Nephron (organoid): ENCODE data around the gene PIK3CD.

Experiments used
- H3K27ac Mint-ChIP-seq, 3 experiments: 2 replicates each; pipeline ENCODE4 v1.8.0; 2020; ENCODE audit warnings: mixed read lengths in 3 of 3, mild to moderate bottlenecking in 2 of 3, moderate library complexity in 1 of 3
- H3K27me3 Mint-ChIP-seq: 2 replicates; pipeline ENCODE4 v1.8.0; 2021; ENCODE audit warnings: low read depth, mild to moderate bottlenecking, moderate library complexity, mixed read lengths
- H3K36me3 Mint-ChIP-seq: 2 replicates; pipeline ENCODE4 v1.8.0; 2020; ENCODE audit warnings: low read depth, mixed read lengths
- H3K4me1 Mint-ChIP-seq: 2 replicates; pipeline ENCODE4 v1.8.0; 2020; ENCODE audit warnings: mixed read lengths
- H3K4me3 Mint-ChIP-seq, 3 experiments: 2 replicates each; pipeline ENCODE4 v1.8.0; 2020; ENCODE audit warnings: mild to moderate bottlenecking in 3 of 3, mixed read lengths in 3 of 3, moderate library complexity in 2 of 3
- H3K9me3 Mint-ChIP-seq: 2 replicates; pipeline ENCODE4 v1.8.0; 2020; ENCODE audit warnings: mixed read lengths
- CTCF ChIP-seq, 3 experiments: fragments of 200-600 bp; sonication (generic); IDR thresholded peaks; one replicate each; pipeline ENCODE4 v1.5.0; 2021; ENCODE audit warnings: antibody characterized with exemption in 3 of 3; ENCODE audit not compliant: unreplicated experiment in 3 of 3

PIK3CD gene

DNA sequence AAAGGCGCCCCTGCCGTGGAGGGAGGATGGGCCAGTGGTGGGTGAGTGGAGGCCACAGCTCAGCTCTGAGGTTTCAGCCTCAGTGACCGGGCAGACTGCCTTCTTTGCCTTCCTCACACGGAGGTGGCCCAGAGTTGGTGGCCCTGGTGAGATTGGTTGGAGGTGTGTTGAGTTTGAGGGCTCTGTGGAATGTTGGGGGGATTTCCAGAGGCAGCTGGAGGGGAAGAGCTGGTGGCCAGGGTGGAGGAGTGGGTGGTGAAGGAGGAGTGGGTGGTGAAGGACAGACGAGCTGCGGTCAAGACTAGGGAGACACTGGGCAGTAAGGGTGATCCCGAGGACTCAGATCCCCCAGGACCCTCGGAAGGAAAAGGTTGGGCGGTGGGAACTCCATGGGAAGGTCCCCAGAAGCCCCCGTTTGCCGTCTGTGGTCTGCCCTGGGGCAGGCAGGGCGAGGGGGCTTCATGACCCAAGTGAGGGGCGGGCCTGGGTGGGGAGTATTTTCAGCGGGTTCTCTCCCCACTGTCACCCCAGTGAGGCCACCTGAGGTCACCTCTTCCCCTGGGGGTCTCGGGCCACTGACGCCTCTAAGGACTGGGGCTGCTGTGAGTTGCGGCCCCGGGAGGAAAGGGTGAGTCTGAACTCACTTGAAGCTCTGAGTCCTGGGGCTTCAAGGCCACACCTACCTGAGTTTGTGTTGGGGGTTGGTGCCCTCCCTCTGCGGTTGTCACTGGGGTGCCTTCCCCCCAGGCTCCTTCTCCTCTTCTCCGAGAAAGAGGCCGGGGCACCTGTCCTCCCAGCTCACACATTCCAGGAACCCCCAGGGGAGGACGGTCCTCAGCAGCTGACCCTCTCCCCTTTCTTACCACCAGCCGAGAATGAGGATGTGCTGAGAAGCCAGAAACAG is 22.7 kb upstream of the PIK3CD start:
- no peaks in the 10 kb centered on the region for H3K9me3 Mint-ChIP-seq
- no peaks in the 10 kb centered on the region for H3K36me3 Mint-ChIP-seq
- TF ChIP-seq CTCF (IDR thresholded peaks at IDR 0.05; ENCODE audit: unreplicated experiment in 3 of 3), result no peak

GRCh38 chr1:9629445-9630201 is 21.9 kb upstream of the PIK3CD start:
- H3K4me3 Mint-ChIP-seq, result no peak overlapping the region
- H3K27ac Mint-ChIP-seq, result no peak overlapping the region
- H3K36me3 Mint-ChIP-seq, result no peaks in the 10 kb centered on the region
- no peaks in the 10 kb centered on the region for H3K9me3 Mint-ChIP-seq
- TF ChIP-seq CTCF (IDR thresholded peaks at IDR 0.05; ENCODE audit: unreplicated experiment in 3 of 3), result no peak
- peaks cover 4% of the 10 kb centered on the region for H3K4me1 Mint-ChIP-seq
- H3K27me3 Mint-ChIP-seq, result peaks cover 47% of the 10 kb centered on the region

More for the DNA sequence above, 22.7 kb upstream of the PIK3CD start:
- H3K4me1 Mint-ChIP-seq, result peaks cover 4% of the 10 kb centered on the region
- H3K4me3 Mint-ChIP-seq, result no peak overlapping the region
- no peak overlapping the region for H3K27ac Mint-ChIP-seq
- peaks cover 47% of the 10 kb centered on the region for H3K27me3 Mint-ChIP-seq

DNA sequence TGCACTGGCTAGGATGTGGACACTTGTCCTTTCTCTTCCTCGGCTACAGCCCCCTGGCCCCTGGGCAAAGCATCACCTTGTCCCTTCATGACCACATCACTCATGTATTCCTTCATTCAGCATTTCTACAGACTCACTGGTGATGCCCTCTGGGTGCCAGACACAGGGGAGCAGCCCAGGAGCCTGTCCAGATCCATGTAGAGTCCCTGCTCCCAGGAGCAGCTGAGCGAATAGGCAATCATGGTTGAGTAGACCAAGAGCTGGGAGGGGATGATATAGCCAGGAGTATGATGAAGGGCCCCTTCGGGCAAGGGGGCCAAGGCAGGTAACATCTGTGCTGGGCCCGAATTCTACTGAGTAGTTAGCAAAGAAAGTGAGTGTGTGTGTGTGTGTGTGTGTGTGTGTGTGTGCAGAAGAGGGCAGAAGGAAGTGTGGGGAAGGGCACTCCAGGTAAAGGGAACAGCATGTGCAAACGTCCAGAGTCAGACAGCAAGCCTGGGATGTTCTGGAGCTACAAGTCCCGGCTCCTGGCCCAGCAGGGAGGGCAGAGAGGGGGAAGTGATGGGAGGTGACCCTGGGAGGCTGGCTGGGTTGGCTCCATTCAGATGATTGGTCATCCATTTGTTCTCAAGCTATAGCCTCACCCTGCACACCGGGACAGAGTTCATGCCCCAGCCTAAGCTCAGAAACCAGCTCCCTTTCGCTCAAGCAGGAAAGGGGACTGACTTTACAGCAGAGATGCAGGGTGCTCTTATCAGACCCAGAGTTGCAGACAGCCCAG is 21.0 kb upstream of the PIK3CD start:
- H3K4me1 Mint-ChIP-seq, result peaks cover 4% of the 10 kb centered on the region
- H3K27ac Mint-ChIP-seq, result no peak overlapping the region
- H3K36me3 Mint-ChIP-seq, result peaks cover 3% of the 10 kb centered on the region
- H3K27me3 Mint-ChIP-seq, result peaks cover 48% of the 10 kb centered on the region
- H3K9me3 Mint-ChIP-seq, result peaks cover 2% of the 10 kb centered on the region
- no peak overlapping the region for H3K4me3 Mint-ChIP-seq
- no peak for TF ChIP-seq CTCF (IDR thresholded peaks at IDR 0.05; ENCODE audit: unreplicated experiment in 3 of 3)

DNA sequence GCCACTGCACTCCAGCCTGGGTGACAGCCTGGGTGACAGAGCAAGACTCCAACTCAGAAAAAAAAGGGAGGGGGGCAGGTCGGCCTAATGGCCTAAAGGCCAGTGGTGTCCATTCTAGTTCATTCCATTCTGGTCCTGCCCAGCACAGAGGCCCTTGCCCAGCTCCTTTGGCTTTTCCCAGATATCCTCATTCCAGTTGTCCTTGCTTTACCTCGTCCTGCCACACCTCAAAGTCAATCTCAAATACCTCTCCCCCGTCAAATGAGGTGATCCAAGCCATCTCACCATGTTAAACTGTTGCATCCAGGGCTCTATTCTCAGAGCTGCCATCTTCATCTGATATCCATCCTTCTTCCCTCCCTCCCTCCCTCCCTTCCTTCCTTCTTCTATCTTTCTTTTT is 19.9 kb upstream of the PIK3CD start:
- Mint-ChIP-seq H3K36me3 (peaks cover 3% of the 10 kb centered on the region), H3K9me3 (peaks cover 2% of the 10 kb centered on the region), H3K4me3 (no peak overlapping the region), H3K27ac (no peak overlapping the region), H3K4me1 (peaks cover 4% of the 10 kb centered on the region), H3K27me3 (peaks cover 38% of the 10 kb centered on the region)
- no peak for TF ChIP-seq CTCF (IDR thresholded peaks at IDR 0.05; ENCODE audit: unreplicated experiment in 3 of 3)

DNA sequence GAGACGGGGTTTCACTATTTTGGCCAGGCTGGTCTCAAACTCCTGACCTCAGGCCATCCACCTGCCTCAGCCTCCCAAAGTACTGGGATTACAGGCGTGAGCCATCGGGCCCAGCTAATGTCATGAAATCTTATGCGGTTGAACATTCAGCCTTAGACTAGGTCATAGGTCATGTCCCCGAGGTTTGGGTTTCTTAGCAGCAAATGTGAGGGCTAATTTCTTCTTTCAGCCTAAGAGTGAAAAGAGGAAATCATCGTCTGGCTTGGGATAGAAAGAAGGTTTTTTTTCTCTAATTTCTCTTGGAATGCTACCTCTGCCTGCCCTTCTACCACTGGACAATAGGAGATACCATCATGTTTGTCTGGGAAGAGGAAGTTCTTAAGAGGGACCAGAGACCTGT is 18.0 kb upstream of the PIK3CD start:
- TF ChIP-seq CTCF (IDR thresholded peaks at IDR 0.05; ENCODE audit: unreplicated experiment in 3 of 3), result no peak
- Mint-ChIP-seq H3K4me3 (no peak overlapping the region), H3K4me1 (peaks cover under 1% of the 10 kb centered on the region), H3K27me3 (peaks cover 23% of the 10 kb centered on the region), H3K27ac (no peak overlapping the region), H3K9me3 (peaks cover 2% of the 10 kb centered on the region), H3K36me3 (peaks cover 3% of the 10 kb centered on the region)
